HG03280 (cell line): ENCODE results near the gene ZNF579.
A peak's percentile ranks its signal among the peaks of the same experiment; 100 is the strongest.

Experiments used
- ATAC-seq: cut with Tn5 transposase; IDR thresholded peaks from one replicate; pipeline ENCODE4 v1.9.1; 2021; ENCODE audit warnings: mild to moderate bottlenecking, moderate library complexity; ENCODE audit not compliant: unreplicated experiment

ZNF579 gene

DNA sequence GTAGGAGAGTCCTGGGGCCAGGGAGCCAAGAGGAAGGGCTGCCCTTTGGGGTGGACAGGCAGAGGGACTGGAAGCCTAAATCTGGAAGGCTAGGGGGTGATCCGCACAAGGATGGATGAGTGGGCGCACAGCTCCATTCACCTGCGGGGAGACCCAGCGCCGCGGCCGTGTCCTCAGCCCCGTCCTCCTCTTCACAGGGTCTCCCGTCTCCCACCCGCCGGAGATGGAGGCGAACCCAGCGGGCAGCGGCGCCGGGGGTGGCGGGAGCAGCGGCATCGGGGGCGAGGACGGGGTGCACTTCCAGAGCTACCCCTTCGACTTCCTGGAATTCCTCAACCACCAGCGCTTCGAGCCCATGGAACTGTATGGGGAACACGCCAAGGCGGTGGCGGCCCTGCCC is 32.7 kb upstream of the ZNF579 start:
- ATAC-seq, result no peak

- ATAC-seq, result no peak
Measured at GRCh38 chr19:55611983-55612645, 31.5 kb upstream of the ZNF579 start.

DNA sequence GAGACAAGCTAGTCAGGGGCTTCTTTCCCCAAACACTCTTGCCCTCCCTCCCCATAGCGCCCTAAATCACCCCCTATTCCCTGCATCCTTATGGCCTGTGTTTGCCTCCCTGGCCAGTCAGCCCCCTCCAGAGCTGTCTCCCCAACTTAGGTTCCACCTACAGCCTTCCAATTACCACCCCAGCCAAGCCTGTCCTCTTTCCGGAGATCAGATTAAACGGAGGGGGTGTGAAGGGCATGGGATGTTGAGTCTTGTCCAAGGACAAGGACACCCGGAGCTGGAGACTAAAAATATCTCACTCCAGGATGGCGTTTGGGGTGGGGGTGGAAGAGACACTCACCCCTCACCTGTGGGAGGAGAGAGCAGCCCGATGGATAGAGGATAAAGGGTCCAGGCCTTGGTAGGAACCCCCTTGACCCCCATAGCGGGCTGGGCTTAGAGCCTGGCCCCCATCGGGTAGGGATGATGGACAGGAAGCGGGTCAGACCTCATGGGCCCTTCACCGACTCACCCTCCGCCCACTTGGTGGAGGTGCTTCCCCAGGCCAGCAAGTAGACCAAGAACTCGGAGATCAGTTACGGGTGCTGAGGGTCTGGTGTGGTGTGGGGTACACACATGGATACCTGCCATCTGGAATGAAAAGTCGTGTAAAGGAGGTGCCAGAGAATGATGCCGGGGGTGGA is 30.8 kb upstream of the ZNF579 start:
- no peak for ATAC-seq

GRCh38 chr19:55609326-55609725 is 28.7 kb upstream of the ZNF579 start:
- ATAC-seq, result no peak

DNA sequence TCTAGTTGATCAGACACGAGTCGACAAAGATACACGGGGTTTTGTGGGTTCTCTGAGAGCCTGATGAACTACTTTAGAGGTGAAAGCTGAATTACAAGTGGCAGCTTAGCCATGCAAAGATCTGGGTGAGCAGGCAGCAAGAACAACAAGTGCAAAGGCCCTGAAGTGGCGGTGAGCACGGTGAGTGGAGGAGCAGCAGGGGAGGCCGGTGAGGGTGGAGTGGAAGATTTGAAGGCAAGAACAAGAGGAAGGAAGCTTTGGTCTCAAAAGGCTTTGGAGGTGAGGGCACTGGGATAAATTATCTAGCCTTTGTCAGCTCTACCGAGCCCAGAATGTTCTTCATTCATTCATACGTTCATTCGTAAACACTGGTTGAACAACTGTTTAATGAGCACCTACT is 26.2 kb upstream of the ZNF579 start:
- no peak for ATAC-seq

GRCh38 chr19:55606471-55606787 is 25.8 kb upstream of the ZNF579 start:
- no peak for ATAC-seq

DNA sequence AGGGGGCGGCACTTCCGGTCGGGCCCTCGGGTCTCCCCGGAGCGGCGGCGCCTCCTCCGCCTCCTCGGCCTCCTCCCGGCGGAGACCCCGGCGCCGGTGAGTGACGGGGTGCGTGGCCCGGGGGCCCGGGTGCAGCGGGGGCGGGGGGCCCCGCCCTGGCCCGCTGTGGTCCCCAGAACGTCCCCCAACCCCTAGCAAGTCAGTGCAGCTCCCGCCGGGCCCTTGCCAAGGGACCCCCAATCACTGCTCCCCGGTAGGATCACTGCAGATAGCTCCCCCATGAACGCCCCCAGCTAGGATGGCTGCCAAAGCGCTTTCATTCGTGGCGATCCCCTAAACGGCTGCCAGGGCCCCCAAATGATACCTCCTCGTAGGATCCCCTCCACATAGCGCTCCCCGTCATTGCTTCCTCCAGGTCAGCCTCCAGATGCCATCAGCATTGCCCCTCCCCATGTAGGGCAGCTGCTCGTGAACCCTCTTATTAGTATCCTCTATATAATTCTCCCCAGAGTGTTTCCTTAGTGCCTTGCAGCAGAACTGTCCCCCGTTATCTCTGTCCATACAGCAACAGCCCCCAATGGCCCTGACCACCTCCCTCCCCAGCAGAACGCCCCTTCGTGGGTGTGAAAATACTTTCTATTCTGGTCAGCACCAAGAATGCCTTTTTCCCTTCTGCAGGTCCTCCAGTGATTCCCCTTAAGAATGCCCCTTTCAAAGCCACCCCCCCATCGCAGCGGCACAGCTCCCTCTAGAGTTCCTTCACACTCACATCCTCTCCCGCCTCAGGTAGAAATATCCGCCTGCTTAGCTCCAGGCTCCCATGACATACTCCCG is 25.2 kb upstream of the ZNF579 start, which contains the start of gene ZNF865:
ZNF865 (plus strand) TSS at position 11 of the 834 bp plus-strand sequence. CDS start 7,972 bp downstream, outside the sequence.
- peak; percentile 27 for ATAC-seq

DNA sequence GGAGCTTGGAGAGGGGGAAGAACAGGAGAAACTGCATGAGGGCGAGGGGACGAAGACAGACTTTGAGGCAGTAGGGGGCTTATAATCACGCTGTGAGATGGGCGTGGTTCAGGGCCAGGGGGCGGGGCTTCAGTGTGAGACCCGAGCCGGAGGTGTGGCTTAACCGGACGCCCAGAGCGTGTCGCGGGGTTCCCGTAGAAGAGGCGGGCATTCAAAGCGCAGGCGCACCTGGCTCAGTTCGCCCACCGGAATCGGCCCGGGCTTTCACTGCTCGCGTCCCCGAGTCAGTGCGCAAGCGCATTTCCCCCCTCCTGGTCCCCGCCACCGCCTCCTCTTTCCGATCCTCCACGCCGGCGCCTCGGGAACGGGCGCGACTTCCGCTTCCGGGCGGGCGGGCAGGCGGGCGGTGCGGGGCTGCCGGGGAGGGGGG is 24.6 kb upstream of the ZNF579 start:
- ATAC-seq, result peak; percentile 79

DNA sequence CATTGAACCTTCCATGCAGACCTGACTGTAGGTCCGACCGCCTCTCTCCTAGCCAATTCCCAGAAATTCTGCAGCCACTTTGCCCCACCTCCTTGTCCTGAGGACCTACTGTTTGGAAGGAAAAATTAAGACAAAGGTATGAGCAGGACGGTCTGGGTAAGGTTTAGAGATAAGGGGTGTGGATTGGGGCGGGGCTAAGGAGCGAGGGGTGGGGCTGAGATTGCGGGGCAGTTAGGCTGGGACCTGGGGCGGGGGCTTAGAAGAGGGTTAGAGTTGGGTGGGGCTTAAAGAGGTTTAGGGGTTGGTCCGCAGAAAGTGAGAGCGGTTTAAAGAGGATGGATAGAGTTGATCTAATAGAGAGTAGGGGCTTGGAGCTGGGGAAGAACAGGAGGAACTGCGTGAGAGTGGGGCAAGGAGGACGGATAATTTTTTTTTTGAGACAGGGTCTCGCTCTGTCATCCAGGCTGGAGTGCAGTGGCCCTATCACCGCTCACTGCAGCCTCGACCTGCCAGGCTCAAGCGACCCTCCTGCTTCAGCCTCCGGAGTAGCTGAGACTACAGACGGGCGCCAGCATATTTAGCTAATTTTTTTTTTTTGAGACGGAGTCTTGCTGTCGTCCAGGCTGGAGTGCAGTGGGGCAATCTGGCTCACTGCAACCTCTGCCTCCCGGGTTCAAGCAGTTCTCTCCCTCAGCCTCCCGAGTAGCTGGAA is 23.1 kb upstream of the ZNF579 start:
- no peak for ATAC-seq

GRCh38 chr19:55603115-55603514 is 22.5 kb upstream of the ZNF579 start:
- no peak for ATAC-seq

GRCh38 chr19:55602104-55603001 is 21.7 kb upstream of the ZNF579 start:
- ATAC-seq, result no peak

DNA sequence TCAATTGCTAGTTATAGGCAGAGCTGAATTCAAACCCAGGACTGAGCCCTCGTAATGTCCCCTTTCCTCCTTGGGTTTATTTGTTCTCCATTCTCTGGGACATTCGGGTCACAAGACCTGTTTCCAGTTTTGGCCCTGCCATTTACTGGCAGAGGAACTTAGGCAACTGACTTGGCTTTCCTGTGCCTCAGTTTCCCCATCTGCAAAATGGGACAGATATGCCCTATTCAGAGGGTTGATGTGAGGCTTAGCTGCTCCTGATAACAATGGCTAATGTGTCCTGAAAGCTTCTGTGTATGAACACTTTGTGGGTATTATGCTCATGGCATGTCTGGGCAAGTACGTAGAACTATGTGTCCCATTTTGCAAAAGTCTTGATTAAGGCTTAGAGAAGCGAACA is 20.4 kb upstream of the ZNF579 start:
- no peak for ATAC-seq

- no peak for ATAC-seq
Measured at GRCh38 chr19:55600662-55601028, 20.0 kb upstream of the ZNF579 start.

DNA sequence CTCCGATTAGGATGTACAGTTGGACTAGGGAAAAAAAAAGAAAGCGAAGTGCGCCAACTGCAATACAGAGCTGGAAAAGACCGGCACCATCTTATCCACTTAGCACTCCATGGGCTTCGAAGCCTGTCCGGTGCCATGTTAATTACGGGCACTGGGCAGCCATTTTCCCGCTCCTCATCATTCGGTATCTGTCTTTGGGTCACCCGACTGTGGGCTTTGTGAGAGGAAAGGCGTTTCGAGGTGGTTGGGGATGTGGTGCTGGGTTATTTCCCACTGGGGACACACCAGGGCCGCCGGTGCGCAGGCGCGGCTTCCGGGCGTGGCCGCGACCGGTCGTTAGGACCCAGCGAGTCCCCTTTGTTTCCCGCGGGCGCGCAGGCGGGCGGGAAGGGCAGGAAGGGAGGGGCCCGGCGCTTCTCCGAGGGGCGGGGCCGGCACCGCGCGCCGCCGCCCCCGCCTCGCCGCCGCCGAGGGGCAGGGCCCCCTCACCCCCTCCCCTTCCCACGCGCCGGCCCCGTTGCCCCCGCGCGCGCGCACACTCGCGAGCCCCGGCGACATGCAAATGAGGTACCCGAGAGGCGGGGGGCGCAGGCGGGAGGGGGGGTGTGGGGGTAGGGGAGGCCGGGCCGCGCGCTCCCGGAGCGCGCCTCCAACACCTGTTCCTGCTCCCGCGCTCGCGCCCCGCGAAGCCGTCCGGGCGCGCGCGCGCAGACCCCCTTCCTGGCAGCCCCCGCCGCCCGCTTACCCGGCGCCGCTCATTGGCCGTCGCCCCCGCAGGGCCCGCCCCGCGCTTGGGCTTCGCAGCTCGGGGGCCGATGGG is 19.4 kb upstream of the ZNF579 start, which contains the start of gene ZNF524:
ZNF524 (plus strand) TSS at position 447 of the 820 bp plus-strand sequence. CDS start 1,825 bp downstream, outside the sequence.
- peak; percentile 45 for ATAC-seq

GRCh38 chr19:55599468-55599841 is 18.8 kb upstream of the ZNF579 start, which contains the start of gene FIZ1:
Gene FIZ1, minus strand, starts transcription at chr19:55599517. Its CDS starts 1,652 bp downstream, at chr19:55597865.
- ATAC-seq, result peak; percentile 52

- ATAC-seq, result peak; percentile 56
Measured at GRCh38 chr19:55598719-55599467, 18.2 kb upstream of the ZNF579 start.

DNA sequence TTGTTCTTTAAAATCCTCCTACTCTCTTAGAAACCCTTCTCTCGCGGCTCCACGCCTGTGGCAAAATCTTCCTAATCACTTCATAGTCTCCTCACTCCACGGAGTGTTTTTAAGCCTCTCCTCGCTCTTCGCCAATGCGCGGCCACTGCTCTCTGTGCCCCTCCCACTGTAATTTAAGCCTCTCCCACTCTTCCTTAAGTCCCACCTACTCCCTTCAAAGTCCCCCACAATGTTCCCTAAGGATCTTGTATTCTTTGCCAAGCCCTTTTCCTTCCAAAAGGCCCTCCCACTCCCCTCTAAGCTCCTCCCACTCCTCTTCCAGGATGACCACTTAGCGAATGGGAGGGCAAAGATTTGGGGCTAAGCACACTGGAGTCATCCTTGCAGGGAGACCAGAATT is 17.4 kb upstream of the ZNF579 start:
- no peak for ATAC-seq

GRCh38 chr19:55597501-55597921 is 16.9 kb upstream of the ZNF579 start:
- no peak for ATAC-seq
